HG03159 (cell line): ENCODE data around the gene ZBTB7C.

Experiments used
- ATAC-seq: cut with Tn5 transposase; IDR thresholded peaks from one replicate; pipeline ENCODE4 v1.9.1; 2021; ENCODE audit warnings: mild to moderate bottlenecking, moderate library complexity; ENCODE audit not compliant: unreplicated experiment

Gene ZBTB7C

GRCh38 chr18:48029296-48029986, 379.7 kb downstream of the ZBTB7C start:
- no peak for ATAC-seq

GRCh38 chr18:48028696-48029095, 380.5 kb downstream of the ZBTB7C start:
- no peak for ATAC-seq

GRCh38 chr18:48028081-48028480, 381.1 kb downstream of the ZBTB7C start:
- no peak for ATAC-seq

- no peak for ATAC-seq
These were observed 381.7 kb downstream of the ZBTB7C start for GRCh38 chr18:48027401-48027963.

- no peak for ATAC-seq
These were observed 383.0 kb downstream of the ZBTB7C start for GRCh38 chr18:48026216-48026615.

- no peak for ATAC-seq
These were observed 384.1 kb downstream of the ZBTB7C start for GRCh38 chr18:48024881-48025660.

GRCh38 chr18:48024009-48024512, 385.1 kb downstream of the ZBTB7C start:
- no peak for ATAC-seq

GRCh38 chr18:48023334-48024008, 385.7 kb downstream of the ZBTB7C start:
- no peak for ATAC-seq

- ATAC-seq = no peak
These were observed 386.5 kb downstream of the ZBTB7C start for GRCh38 chr18:48022531-48023329.

GRCh38 chr18:48022021-48022420, 387.2 kb downstream of the ZBTB7C start:
- no peak for ATAC-seq

GRCh38 chr18:48021273-48021914, 387.8 kb downstream of the ZBTB7C start:
- ATAC-seq = no peak

- ATAC-seq = no peak
These were observed 388.6 kb downstream of the ZBTB7C start for GRCh38 chr18:48020337-48021250.

- no peak for ATAC-seq
These were observed 389.4 kb downstream of the ZBTB7C start for GRCh38 chr18:48019557-48020325.

- ATAC-seq = no peak
These were observed 390.3 kb downstream of the ZBTB7C start for GRCh38 chr18:48018851-48019250.

GRCh38 chr18:48017635-48018034, 391.5 kb downstream of the ZBTB7C start:
- no peak for ATAC-seq

GRCh38 chr18:48013162-48013561, 396.0 kb downstream of the ZBTB7C start:
- ATAC-seq = no peak

GRCh38 chr18:48011926-48012465, 397.2 kb downstream of the ZBTB7C start:
- ATAC-seq = no peak

- ATAC-seq = no peak
These were observed 398.9 kb downstream of the ZBTB7C start for GRCh38 chr18:48010264-48010663.
